Fibroblast of mammary gland (primary cell): Measurements from ENCODE around the gene KIF19.

Experiments
- DNase-seq: peaks from one replicate; pipeline ENCODE4 v3.0.0-alpha.2; 2010; ENCODE audit warnings: low read depth
- H3K4me3 ChIP-seq: 2 replicates; pipeline ENCODE4 v1.5.1; 2011; ENCODE audit warnings: low read depth, mild to moderate bottlenecking, low read length, moderate library complexity; ENCODE audit not compliant: control insufficient read depth
- TF ChIP-seq, protein P1 (sequence below): conservative IDR thresholded peaks from 2 replicates; pipeline ENCODE4 v1.5.1; 2011; ENCODE audit warnings: low read depth, low read length, inconsistent platforms; ENCODE audit not compliant: control insufficient read depth, insufficient read depth

The KIF19 gene

GRCh38 chr17:74357466-74357809, 31.4 kb downstream of the KIF19 start:
- TF ChIP-seq, protein P1, sequence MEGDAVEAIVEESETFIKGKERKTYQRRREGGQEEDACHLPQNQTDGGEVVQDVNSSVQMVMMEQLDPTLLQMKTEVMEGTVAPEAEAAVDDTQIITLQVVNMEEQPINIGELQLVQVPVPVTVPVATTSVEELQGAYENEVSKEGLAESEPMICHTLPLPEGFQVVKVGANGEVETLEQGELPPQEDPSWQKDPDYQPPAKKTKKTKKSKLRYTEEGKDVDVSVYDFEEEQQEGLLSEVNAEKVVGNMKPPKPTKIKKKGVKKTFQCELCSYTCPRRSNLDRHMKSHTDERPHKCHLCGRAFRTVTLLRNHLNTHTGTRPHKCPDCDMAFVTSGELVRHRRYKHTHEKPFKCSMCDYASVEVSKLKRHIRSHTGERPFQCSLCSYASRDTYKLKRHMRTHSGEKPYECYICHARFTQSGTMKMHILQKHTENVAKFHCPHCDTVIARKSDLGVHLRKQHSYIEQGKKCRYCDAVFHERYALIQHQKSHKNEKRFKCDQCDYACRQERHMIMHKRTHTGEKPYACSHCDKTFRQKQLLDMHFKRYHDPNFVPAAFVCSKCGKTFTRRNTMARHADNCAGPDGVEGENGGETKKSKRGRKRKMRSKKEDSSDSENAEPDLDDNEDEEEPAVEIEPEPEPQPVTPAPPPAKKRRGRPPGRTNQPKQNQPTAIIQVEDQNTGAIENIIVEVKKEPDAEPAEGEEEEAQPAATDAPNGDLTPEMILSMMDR: no peak
- no peak overlapping the region for H3K4me3 ChIP-seq
- DNase-seq: no peak

DNA sequence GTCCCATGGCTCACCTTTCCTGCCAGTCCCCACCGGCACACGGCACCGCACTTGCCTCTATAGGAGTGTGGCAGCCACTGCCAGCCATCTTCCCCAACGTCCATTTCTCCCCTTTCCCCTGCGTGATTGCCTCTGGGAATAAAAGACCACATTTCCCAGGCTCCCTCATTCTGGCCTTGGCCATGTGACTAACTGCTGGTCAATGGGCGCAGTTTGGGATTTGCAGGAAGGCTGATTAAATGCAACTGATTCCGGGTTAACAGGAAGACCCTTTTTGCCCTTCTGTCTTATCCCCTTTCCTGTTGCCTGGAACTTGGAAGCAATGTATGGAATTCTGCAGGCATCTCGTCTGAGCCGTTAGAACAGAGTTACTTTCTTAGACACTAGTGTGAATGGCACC, 32.7 kb downstream of the KIF19 start:
- TF ChIP-seq, protein P1: no peak
- no peak overlapping the region for H3K4me3 ChIP-seq

GRCh38 chr17:74359916-74360315, 33.9 kb downstream of the KIF19 start:
- DNase-seq: no peak
- H3K4me3 ChIP-seq: no peak overlapping the region
- TF ChIP-seq, protein P1: no peak

More for the DNA sequence above, 32.7 kb downstream of the KIF19 start:
- DNase-seq: no peak

DNA sequence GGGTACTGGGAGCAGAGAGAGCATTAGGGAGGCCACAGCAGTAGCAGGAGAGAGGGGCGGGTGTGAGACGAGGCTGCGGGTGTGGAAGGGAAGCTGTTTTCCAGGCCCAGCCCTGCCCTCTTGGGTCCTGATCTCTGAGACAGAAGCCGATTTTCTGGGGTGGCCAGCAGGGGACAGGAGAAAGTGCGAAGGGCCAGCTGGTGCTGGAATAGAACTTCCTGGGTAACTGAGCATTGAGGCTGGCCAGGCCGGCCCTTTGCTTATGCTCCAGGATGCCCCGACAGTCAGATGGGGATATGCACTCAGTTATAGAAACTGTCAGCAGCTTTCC, 34.8 kb downstream of the KIF19 start:
- TF ChIP-seq, protein P1: no peak
- no peak for DNase-seq
- no peak overlapping the region for H3K4me3 ChIP-seq

GRCh38 chr17:74361230-74362068, 35.4 kb downstream of the KIF19 start, which contains the start of gene BTBD17:
TSS of gene BTBD17 (minus strand) at chr17:74361868. CDS start at chr17:74361819, 49 bp downstream.
- TF ChIP-seq, protein P1: no peak
- no peak within 1 kb of the TSS for H3K4me3 ChIP-seq
- peak; percentile 23 for DNase-seq

DNA sequence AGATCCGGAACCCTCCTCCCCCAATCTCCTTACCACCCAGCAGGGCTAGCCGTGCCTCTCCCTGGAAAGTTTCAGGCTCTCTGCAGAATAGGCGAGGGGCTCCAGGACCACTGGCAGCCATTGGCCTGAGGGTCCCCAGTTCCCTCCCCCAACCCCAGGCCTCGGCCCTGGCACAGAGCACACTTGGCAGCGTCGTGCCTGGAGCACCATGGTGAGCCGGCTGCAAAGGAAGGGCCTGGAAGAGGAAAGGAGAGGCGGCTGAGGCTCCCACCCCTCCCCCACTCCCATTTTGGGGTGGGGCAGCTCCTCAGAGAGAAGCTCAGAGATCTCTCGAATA, 36.0 kb downstream of the KIF19 start:
- no peak for DNase-seq
- TF ChIP-seq, protein P1: no peak
- H3K4me3 ChIP-seq: no peak overlapping the region
